Measurements from ENCODE around the gene THTPA.
"Not testable (repeated sequence)": the region's sequence is repeated elsewhere in the genome, so short reads cannot be mapped to it uniquely, and the experiment has no call there.

Gene THTPA

DNA sequence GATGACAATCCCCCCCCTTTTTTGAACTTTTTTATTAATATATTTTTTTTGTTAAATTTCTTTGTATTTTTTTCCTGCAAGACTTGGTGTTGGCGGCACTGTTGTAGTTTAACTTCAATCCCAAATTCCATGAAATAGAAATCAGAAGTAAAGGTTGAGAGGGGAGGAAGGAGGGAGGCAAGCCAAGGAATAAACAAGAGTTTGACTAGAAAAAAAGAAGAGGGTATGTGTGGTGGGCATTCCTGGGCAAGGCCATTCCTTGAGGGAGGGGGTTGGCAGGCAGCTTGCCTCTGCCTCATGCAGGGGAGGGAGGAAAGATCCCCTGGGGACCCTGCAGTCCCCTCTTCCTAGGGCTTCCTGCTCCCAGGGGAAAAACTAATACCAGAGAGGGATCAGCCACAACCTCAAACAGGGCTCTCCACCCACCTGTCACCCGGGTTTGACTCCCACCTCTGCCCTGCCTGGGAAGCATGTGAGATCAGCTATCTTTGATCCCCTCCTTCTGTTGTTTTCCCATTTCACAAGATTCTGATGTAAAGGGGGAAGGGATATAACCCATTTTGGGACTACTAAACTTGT lies 12.0 kb downstream of the THTPA start:
- no peak for DNase-seq

DNA sequence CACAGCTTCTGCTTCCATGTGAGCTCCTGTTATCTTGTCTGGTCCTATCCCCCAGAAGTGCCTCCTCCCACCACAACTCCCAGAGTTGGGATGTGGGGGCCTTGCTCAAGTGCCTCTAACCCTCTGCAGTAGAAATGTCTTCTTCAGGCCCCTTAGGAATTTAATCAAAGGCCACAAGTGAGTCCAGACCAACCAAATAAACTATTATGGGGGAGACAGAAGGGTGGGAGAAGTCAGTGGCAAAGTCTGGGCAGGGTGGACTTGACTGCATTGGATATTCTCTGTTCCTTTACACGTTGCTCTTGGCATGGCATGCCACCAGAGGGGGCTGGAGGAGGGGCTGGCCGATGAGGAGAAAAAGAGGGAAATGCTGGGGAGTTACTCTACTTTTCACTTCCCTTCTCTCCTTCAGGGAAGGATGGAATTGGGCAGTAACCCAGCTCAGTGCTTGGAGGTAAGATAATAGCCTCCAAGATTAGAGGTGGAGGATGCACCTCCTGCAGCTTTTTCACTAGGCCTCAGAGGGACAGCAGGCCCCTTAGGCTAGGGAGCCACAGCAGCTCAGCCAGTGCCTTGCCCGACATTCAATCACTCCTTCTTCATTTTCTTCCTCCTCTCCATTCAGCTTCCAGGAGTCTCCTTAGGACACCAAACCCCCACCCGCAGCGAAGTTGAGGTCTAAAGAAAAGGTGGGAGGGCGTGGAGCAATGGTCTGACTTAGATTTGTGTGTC lies 12.7 kb downstream of the THTPA start:
- DNase-seq, result no peak

DNA sequence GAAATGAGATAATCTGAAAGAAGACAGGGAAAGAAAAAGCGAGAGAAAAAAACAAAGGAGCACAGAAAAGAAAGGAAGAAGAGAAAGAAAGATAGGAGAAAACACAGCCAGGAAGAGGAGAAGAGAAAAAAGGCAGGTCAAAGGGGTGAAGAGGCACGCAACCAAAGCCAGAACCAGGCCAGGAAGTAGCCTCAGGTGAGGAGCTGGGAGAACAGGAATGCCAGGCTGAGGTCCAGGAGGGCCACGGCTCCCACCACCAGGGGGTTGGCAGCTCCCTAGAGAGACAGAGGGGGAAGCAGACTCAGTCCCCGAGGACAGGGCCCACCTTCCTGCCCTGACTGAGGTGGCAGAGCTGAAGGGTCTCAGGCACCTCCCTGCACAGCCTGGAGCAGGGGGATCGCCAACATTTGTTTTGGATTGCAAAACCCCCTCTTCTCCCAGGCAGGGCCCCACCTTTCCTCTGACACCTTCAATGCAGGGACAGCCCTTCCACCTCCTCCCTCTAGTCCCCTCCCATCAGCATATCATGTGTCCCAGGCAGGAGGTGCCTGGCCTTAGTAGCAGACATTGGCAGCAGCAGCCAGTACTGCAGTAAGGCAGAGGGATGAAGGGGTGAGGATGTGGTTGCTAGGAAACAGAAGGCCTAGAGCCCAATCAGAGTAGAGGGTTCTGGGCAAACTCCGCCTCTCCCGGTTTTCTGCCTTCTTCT lies 13.5 kb downstream of the THTPA start:
- DNase-seq, result no peak

DNA sequence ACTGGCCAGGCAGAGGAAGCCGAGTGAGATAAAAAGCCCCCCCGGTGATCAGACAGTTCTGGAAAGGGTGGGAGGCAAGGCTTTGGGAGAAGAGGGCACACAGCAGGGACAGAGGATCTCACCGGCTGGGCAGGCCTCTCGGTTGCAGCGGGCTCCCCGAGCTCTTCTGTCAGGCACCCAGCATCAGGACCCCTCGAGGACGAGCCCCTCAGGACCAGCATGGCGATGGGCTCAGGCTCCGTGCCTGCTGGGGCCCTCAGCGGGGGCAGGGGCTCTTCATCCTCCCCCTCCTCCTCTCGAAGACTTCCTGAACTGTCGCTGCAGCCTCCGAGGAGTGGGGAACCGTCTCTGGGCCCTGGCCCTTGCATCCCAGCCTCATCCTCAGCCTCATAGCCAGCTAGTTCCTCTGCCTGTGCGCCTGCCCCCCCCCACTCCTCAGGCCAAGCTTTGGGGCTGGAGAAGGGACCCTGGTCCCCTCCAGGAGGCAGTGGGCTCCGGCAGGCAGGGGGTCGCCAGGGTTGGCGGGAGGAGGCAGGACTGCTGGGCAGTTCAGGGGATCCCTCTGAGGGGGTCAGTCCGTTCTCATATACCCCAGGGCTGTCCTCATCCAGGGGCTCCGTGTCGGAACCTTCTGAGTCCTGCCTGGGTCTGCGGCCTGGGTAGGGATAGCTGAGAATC lies 14.9 kb downstream of the THTPA start:
- DNase-seq, result no peak

DNA sequence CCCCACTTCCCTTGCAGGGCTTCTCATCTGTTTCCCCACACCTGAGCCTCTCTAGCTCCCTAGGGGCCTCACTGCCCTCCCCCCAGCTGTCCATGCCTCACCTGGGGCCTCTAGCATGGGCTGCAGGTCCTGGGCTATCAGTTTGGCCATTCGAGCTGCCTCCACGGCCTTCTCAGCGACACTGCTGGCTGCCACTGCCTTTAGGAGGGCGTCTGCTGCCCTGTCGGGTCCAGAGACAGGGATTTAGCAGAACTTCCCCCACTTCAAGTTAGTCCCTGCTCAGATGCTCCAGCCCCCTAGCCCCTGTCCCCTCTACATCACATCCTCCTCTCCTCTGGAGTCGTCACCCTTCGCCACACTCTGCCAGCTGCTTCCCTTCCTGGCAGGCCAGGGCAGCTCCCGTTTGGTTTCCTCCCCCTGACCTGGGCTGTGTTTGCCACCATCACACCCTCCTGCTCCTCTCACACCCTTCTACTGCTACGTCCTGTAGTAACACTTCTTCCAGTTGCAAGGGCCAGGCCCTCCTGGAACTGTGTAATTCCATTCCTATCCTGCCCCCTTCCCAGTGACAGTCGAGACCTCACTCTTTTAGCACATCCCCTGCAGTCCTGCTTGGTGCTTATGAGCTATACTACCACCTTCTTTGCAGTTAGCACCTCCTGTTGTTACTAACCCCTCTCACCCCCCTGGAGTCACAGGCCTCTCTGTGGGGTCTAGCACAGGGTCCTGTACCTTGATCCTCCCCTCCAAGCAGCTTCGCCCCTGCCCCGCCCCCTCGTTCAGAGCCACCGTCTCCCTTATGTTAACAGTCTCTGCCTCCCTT lies 15.8 kb downstream of the THTPA start:
- no peak for DNase-seq

DNA sequence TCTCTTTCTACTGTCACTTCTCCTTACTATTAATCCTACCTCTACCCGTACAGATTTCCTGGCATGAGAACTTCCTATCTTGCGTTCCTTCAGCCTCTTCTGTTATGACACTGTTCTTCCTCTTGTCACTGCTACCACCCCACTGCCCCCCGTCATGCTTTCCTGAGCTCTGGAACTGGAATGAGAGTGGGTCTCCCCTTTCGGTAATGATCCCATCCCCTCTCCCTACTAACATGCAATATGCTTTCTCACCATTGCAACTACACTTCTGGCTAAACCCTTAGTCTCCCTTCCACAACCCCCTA lies 16.4 kb downstream of the THTPA start:
- DNase-seq, result no peak

DNA sequence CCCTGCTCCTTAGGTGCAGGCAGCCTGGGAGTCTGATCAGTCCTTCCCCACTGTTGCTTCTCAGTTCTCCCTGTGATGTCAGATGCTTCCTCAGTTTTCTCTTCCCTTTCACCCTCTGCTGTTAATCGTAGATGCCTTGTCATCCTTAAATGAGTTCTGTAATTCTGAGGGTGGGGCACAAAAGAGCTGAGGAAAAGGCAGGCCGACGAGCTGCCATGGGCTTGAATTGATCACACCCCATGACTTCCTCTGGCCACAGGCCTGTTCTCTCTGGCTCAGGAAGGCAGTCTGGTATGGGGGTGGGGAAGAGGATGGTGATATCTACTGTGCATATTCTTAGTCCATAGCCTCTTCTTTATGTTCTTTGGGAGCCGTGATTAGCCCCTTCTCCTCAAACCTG lies 16.8 kb downstream of the THTPA start:
- DNase-seq, result no peak

DNA sequence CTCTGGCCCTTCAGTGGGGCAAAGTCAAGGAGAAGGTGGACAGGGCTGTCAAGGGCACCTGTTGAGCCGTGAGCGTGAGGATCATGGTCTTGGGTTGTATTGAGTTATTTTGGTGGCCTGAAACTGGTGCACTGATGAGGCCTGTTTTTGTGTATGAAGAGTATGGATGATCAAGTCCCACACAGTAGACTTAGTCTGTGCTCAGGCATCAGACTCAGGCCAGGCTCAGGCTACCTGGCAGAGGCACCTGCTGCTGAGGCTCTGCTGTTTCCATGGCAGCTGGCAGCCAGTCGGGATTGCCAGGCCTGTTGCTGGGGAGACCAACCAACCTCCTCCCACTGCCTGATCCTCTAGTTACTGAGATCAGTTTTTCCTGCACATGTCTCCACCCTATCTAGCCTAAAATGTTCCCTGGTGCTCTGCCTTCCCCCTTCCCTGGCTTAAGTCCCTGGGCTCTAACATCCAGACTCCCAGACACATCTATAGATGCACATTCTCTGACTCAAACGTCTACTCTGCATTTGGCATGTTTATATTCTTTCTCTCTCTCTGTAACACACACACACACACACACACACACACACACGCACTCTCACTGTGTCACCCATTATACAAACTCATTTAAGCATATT lies 17.4 kb downstream of the THTPA start:
- no peak for DNase-seq

DNA sequence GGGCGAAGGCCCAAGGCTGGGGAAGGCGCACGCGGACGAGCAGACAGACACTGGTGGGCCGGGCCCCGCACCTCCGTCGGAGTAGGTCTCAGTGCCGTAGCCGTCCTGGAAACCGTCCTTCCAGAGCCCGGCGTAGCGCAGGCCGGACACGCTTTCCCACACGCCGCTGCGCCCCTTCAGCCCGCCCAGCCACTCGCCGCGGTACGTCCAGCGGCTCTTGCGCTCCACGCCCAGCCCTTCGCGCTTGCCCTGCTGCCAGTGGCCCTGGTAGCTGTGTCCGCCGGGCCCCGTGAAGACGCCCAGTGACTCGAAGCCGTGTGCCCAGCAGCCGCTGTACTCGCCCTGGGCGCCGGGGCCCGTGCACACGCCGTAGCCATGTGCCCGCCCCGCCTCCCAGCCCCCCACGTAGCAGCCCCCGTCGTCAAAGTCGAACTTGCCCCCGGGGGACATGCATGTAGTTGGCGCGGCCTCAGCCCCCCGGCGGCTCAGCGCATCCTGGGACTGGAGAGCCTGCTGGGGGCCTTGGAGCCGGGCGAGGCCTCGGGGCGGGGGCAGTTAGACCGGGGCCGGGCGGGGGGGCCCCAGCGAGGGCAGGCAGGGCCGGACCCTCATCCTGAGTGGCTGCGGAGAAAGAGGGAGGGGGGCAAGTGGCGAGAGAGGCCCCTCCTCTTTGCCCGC lies 21.1 kb downstream of the THTPA start:
- DNase-seq, result no peak

DNA sequence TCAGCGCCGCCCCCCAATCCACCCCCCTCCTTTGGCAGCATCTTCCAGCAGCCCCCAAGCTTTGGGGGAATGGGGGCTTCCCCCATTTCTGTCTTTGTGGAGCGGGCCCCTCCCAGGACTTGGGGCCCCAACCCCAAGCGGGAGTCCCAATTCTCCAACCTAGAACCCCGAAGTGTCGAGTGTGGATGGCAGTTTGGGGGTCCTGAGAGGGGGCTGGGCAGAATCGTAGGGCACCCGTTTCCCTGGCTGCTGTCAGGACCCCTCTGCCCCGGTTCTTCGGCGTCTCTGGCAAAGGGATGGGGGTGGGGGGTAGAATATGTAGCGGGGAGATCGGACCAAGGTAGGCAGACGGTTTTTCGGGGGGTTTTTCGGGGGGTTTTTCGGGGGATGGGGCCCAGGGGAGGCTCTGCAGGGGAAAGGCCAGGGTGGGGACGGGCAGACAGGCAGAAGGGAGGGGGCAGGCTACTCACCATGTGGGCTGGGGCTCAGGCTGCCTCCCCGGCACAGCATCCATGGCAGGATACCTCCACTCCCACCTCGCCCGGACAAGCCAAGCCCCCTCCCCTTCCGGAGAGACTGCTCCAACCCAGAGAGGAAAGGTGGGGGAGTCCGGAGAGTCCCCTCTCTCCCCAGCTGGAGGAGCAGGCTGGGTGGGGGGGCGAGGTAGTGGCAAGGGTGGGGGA lies 21.8 kb downstream of the THTPA start:
- DNase-seq, result no peak

DNA sequence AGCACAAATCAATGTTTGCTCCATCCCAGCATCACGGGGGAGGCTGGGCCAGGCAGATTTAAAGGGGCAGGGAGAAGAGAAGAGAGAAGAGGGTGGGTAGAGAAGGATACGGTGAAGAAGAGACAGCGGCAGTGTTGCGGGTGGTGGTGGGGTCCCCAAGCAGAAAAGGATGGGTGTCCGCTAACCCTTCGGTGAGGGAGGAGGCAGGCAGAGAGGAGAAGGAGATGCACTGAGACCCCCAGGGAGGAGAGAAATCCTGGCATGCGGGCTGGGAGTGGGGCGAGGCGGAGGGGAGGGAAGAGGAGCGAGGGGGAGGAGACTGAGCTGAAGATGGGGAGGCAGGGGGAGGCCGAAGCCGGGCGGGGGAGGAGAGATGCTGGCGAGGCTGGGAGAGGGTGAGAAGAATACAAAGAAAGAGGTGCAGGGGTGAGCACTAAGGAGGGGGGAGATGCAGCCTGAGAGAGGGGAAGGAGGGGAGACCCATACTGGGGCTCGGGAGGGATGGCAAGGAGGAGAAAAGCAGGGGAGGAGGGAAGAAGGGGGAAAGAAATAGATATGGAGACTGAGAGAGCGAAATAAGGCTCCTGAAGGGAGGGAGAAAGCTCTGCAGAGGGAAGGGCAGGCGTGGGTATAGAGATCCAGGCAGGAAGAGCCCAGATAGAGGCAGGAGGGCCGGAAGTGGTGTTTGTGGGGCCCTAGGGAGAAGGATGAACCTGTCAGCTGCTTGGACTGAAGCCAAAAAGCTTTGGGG lies 22.7 kb downstream of the THTPA start, which contains the start of gene JPH4:
Gene JPH4 (minus strand): TSS at position 231 of the 751 bp plus-strand sequence. CDS start 1,337 bp downstream, outside the sequence.
- no peak for DNase-seq

DNA sequence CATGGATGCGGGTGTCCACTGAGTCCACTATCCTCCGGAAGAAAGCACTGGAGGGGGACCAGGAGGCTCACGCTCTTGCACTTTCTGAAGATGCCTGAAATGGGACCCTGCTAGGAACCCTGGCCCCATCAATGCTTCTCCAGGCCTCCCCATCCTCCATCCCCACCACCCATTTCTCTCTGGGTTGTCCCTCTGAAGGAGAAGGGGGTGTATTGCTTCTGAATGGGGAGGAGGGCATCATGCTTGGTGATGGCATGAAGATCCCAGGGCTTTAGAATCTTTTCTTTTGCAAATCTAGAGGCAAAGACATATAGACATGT lies 23.2 kb downstream of the THTPA start:
- no peak for DNase-seq

DNA sequence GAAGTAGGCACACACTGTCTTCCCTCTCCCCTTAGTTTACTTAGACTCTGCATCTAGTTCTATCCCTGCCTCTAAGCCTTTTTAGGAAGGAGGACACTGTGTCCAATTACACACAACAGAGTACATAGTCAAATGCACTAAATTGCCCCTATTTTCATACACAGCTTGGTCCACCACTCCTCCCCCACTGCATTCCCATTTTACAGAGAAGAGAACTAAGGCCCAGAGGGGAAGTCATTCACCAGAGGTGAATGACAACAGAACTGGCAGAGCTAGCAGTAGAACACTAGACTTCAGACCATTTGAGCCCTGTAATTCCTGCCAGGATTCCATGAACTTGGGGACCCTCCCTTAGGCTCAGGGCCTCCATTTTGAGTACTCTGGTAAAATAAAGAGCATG lies 23.7 kb downstream of the THTPA start:
- DNase-seq, result no peak

DNA sequence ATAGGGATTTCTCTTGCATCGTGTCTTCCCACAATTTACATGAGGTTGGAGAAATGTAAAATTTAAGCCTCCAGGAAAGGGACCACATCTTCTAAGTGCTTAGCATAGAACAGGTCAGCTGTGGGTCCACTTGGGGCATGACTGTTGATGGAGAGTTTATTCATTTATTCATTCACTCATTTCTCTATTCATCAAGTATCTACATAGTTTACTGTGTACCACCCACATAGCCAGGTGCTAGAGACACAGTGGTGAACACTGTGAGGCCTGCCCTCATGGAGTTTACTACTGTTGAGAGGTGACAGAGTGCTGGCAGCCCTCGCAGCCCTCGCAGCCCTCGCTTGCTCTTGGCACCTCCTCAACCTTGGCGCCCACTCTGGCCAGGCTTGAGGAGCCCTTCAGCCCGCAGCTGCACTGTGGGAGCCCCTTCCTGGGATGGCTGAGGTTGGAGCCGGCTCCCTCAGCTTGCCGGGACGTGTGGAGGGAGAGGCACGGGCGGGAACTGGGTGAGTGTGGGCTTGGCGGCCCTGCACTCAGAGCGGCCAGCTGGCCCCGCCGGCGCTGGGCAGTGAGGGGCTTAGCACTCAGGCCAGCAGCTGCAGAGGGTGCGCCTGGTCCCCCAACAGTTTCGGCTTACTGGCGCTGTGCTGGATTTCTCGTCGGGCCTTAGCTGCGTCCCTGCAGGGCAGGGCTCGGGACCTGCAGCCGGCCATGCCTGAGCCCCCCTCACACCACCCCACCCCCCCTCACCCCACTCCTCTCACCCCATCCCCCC lies 24.3 kb downstream of the THTPA start:
- DNase-seq, result no peak

DNA sequence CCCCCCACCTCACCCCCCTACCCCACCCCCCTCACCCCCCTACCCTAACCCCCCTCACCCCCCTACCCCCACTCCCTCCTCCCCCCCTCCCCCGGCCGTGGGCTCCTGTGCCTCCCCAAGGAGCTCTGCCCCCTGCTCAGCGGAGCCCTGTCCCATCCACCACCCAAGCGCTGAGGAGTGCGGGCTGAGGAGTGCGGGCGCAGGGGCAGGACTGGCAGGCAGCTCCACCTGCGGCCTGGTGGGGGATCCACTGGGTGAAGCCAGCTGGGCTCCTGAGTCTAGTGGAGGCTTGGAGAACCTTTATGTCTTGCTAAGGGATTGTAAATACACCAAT lies 24.8 kb downstream of the THTPA start:
- no peak for DNase-seq

DNA sequence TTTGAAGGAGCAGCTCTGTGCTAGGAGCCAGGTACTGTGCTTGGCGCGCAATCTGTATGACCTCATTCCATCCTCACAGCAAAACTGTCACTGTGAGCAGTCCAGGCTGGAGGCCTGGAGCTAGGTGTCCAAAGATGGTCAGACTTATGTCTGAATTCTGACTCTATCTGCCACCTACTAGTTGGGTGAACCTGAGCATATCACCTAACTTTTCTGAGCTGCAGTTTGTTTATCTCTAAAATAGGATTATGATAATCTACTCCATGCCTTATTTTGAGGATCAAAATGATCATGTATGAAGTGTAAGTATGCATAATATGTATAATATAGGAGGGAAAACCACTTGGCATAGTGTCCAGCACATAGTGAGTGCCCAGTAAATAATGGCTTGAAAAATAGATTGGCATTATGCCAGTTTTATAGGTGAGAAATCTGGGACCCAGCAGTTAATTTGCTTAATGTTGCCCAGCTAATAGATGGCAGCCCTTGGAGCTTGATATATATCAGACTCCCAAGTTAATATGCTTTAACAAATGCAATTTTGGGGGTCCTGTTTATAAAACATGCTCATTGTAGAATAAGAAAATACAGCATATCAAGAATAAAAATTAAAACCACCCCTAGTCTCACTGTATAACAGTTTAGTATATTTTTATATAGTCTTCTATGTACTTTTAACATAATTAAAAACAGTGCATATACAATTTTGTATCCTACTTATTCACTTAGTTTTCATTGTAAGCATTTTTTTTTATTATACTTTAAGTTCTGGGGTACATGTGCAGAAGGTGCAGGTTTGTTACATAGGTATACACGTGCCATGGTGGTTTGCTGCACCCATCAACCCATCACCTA lies 27.1 kb downstream of the THTPA start:
- no peak for DNase-seq

DNA sequence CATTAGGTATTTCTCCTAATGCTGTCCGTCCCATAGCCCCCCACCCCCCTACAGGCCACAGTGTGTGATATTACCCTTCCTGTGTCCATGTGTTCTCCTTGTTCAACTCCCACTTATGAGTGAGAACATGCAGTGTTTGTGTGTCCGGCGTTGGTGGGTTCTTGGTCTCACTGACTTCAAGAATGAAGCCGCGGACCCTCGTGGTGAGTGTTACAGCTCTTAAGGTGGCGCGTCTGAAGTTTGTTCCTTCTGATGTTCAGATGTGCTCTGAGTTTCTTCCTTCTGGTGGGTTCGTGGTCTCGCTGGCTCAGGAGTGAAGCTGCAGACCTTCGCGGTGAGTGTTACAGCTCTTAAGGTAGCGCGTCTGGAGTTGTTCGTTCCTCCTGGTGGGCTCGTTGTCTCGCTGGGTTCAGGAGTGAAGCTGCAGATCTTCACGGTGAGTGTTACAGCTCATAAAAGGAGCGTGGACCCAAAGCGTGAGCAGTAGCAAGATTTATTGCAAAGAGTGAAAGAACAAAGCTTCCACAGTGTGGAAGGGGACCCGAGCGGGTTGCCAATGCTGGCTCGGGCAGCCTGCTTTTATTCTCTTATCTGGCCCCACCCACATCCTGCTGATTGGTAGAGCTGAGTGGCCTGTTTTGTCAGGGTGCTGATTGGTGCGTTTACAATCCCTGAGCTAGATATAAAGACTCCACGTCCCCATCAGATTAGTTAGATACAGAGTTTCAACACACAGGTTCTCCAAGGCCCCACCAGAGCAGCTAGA lies 27.9 kb downstream of the THTPA start:
- DNase-seq, result not testable (repeated sequence)
